ENCODE results near the gene FAAP20. TPM values are rescaled to one million over a fixed set of nuclear protein-coding genes. Genes with fewer than 3 reads are reported as not detected.

FAAP20 gene
- total and polyA plus RNA-seq, 10 of the 15 experiments (the other 5 are each of a cell fraction or from before 2014, with no cell fraction given) = 0.79 to 91.8 (median 20.9) TPM

GRCh38 chr1:2208309-2209239 is 14.0 kb upstream of the FAAP20 start:
- Histone ChIP-seq H3K9ac (ENCODE audit: control insufficient read depth, insufficient read depth, low read length) (no peak overlapping the region), H3K27me3 (replicated peaks in 1 of 2; ENCODE audit: control insufficient read depth in 2 of 2, insufficient read depth in 2 of 2, low read length in 1 of 2) (no peaks in the 10 kb centered on the region; a peak in 1 of 4 replicates), H2AFZ (ENCODE audit: control insufficient read depth, low read depth, low read length) (no peak overlapping the region), H3K9me3 (replicated peaks; ENCODE audit: control insufficient read depth, insufficient read depth, low read length) (no peaks in the 10 kb centered on the region), H3K4me3 (no peak overlapping the region), H4K20me1 (ENCODE audit: control insufficient read depth, insufficient read depth) (no peaks in the 10 kb centered on the region), H3K27ac (ENCODE audit: control insufficient read depth, insufficient read depth) (no peak overlapping the region), H3K4me2 (ENCODE audit: control insufficient read depth, insufficient read depth) (no peak overlapping the region), H3K36me3 (ENCODE audit: control insufficient read depth in 2 of 2, insufficient read depth in 2 of 2, low read length in 1 of 2) (no peaks in the 10 kb centered on the region), H3K4me1 (ENCODE audit: control insufficient read depth, insufficient read depth, low read length) (peaks cover 4% of the 10 kb centered on the region; the same call in 1 of the 2 replicates), H3K79me2 (ENCODE audit: control insufficient read depth, insufficient read depth, low read length) (no peaks in the 10 kb centered on the region)
- in situ Hi-C loops (cut with MboI) (loop anchor here (10.0 kb wide), 1 partner anchor 316 kb away; the partner anchor contains the start of gene PANK4), intact Hi-C loops (cut with micrococcal nuclease; ENCODE audit: unreplicated experiment) (no loop called here)
- RAD21 ChIA-PET (ENCODE audit: unreplicated experiment) = no interaction called here
- BruUV-seq (replicated peaks) = no TSS peak
- no peak for FAIRE-seq
- CTCF ChIA-PET = interaction anchor here (1.0 kb wide), 1 partner anchor 173 kb away, joined by 4 read pairs; no protein-coding TSS in a partner anchor
- SMC1A ChIA-PET (ENCODE audit: uncharacterized antibody, unreplicated experiment) = interaction anchor here (1.3 kb wide), 1 partner anchor 10 kb away, joined by 3 read pairs; no protein-coding TSS in a partner anchor
- DNase-seq (ENCODE audit: low read depth, low spot score) = no peak
- 36% methylated on average over 21 of the region's 24 CpGs for WGBS (ENCODE audit: insufficient coverage, insufficient replicate concordance, low lambda C conversion rate, missing lambda C conversion rate)
- TF ChIP-seq RBBP5 (conservative IDR thresholded peaks at IDR 0.05) = no peak
- TF ChIP-seq RAD21 (IDR thresholded peaks at IDR 0.05; ENCODE audit: insufficient read depth, low read depth, low read length) = no peak
- TF ChIP-seq ZNF24 (IDR thresholded peaks at IDR 0.05) = no peak
- TF ChIP-seq JUNB (IDR thresholded peaks at IDR 0.05) = no peak
- no peak for TF ChIP-seq RFX5 (IDR thresholded peaks at IDR 0.05; ENCODE audit: low read depth, low read length)
- TF ChIP-seq NFYA (IDR thresholded peaks at IDR 0.05; ENCODE audit: borderline replicate concordance, low read depth, low read length) = no peak
- no peak for TF ChIP-seq KLF5 (IDR thresholded peaks at IDR 0.05; ENCODE audit: partially characterized antibody)
- TF ChIP-seq PML (IDR thresholded peaks at IDR 0.05; ENCODE audit: low read length) = no peak
- TF ChIP-seq ZNF384 (IDR thresholded peaks at IDR 0.05; ENCODE audit: borderline replicate concordance, low read depth, low read length) = no peak
- no peak for TF ChIP-seq USF2 (IDR thresholded peaks at IDR 0.05; ENCODE audit: borderline replicate concordance, low read depth, low read length)
- no peak for ATAC-seq
- POLR2A ChIA-PET = no interaction called here

Measured in GM12878 (cell line).